ENCODE data around the gene RPL37A. TPM values are rescaled to one million over a fixed set of nuclear protein-coding genes. Genes with fewer than 3 reads are reported as not detected.
A peak's percentile ranks its signal among the peaks of the same experiment; 100 is the strongest.

Gene RPL37A
- total and polyA plus RNA-seq, 2 of the 4 experiments (the other 2 are of a cell fraction): 341 to 1,572 TPM

- TF ChIP-seq, protein P1, sequence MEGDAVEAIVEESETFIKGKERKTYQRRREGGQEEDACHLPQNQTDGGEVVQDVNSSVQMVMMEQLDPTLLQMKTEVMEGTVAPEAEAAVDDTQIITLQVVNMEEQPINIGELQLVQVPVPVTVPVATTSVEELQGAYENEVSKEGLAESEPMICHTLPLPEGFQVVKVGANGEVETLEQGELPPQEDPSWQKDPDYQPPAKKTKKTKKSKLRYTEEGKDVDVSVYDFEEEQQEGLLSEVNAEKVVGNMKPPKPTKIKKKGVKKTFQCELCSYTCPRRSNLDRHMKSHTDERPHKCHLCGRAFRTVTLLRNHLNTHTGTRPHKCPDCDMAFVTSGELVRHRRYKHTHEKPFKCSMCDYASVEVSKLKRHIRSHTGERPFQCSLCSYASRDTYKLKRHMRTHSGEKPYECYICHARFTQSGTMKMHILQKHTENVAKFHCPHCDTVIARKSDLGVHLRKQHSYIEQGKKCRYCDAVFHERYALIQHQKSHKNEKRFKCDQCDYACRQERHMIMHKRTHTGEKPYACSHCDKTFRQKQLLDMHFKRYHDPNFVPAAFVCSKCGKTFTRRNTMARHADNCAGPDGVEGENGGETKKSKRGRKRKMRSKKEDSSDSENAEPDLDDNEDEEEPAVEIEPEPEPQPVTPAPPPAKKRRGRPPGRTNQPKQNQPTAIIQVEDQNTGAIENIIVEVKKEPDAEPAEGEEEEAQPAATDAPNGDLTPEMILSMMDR (conservative IDR thresholded peaks at IDR 0.05; ENCODE audit: low read depth, low read length): peak; percentile 97
Measured at GRCh38 chr2:216516730-216517350, 18.2 kb downstream of the RPL37A start (continued).

All from IMR-90 (cell line).